22Rv1 (cell line): ENCODE measurements around the gene PLEK.

Experiments
- ZFX ChIP-seq: fragments of 450-650 bp; IDR thresholded peaks from 2 replicates; pipeline ENCODE4 v1.6.1; 2017; ENCODE audit warnings: antibody characterized with exemption, borderline replicate concordance
- TF ChIP-seq, protein P1 (sequence below): fragments of 450-650 bp; IDR thresholded peaks from 2 replicates; pipeline ENCODE4 v1.5.1; 2017; ENCODE audit warnings: mild to moderate bottlenecking

DNA sequence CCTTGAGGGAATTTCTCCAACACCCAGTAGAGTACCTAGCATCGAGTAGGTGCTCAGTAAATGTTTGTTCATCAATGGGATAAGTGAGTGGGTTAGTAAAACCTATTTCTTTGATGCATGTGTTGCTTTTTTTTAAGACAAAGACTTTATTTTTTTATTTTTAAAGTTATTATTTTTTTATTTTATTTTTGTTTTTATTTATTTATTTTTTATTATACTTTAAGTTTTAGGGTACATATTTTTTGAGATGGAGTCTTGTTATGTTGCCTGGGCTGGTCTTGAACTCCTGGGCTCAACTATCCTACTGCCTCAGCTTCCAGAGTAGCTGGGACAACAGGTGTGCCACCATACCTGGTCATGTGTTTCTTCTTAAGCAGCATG is 20.8 kb downstream of the PLEK start:
- TF ChIP-seq, protein P1, sequence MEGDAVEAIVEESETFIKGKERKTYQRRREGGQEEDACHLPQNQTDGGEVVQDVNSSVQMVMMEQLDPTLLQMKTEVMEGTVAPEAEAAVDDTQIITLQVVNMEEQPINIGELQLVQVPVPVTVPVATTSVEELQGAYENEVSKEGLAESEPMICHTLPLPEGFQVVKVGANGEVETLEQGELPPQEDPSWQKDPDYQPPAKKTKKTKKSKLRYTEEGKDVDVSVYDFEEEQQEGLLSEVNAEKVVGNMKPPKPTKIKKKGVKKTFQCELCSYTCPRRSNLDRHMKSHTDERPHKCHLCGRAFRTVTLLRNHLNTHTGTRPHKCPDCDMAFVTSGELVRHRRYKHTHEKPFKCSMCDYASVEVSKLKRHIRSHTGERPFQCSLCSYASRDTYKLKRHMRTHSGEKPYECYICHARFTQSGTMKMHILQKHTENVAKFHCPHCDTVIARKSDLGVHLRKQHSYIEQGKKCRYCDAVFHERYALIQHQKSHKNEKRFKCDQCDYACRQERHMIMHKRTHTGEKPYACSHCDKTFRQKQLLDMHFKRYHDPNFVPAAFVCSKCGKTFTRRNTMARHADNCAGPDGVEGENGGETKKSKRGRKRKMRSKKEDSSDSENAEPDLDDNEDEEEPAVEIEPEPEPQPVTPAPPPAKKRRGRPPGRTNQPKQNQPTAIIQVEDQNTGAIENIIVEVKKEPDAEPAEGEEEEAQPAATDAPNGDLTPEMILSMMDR: no peak
- no peak for TF ChIP-seq ZFX
